ENCODE measurements around the gene OLFML2B. TPM values are rescaled to one million over a fixed set of nuclear protein-coding genes. Genes with fewer than 3 reads are reported as not detected.

The OLFML2B gene
- total and polyA plus RNA-seq, 2 of the 13 experiments (the other 11 are each of a cell fraction or from before 2014, with no cell fraction given), result not detected

DNA sequence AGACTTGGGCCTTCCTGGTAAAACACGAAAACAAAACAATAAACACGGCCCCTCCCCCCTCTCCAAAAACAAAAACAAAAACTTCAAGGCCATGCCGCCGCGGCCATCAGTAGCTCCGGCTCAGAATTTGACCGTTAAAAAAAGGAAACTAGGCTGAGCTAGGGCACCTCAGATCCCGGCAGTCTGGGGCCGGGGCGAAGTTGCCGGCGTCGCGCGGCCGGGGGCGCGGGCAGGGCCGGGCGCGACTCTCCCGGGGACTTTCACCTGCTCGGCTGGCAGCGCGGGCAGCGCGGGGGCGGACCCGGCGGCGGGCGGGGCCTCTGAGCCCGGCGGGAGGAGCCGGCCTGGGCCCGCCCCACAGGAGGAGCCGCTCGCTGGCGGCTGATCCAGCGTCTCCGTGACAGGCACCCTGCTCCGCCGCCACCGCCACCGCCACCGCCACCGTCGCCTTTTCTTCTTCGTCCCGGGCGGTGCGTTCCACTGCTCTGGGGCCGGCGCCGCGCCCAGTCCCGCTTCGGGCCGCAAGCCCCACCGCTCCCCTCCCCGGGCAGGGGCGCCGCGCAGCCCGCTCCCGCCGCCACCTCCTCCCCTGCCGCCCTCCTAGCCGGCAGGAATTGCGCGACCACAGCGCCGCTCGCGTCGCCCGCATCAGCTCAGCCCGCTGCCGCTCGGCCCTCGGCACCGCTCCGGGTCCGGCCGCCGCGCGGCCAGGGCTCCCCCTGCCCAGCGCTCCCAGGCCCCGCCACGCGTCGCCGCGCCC, 45.8 kb upstream of the OLFML2B start, which contains the start of gene NOS1AP (continued):
- TF ChIP-seq HMGXB3 (CRISPR knock-in tag; IDR thresholded peaks at IDR 0.05; ENCODE audit: borderline replicate concordance) (no peak), ZNF878 (CRISPR knock-in tag; IDR thresholded peaks at IDR 0.05) (no peak), KAT7 (CRISPR knock-in tag; IDR thresholded peaks at IDR 0.05; ENCODE audit: borderline replicate concordance) (0 out of 2 replicates have a peak, but pooled peaks have one; percentile 9), HMG20A (CRISPR knock-in tag; IDR thresholded peaks at IDR 0.05; ENCODE audit: borderline replicate concordance) (0 out of 2 replicates have a peak, but pooled peaks have one; percentile 13), ZNF33B (CRISPR knock-in tag; IDR thresholded peaks at IDR 0.05) (no peak), ZNF607 (CRISPR knock-in tag; IDR thresholded peaks at IDR 0.05; ENCODE audit: borderline replicate concordance) (peak; percentile 64), ZNF770 (CRISPR knock-in tag; IDR thresholded peaks at IDR 0.05) (no peak; the same call in 1 of the 2 replicates), ETV6 (CRISPR knock-in tag; conservative IDR thresholded peaks at IDR 0.05) (no peak), THAP7 (CRISPR knock-in tag; IDR thresholded peaks at IDR 0.05) (no peak), AFF4 (CRISPR knock-in tag; IDR thresholded peaks at IDR 0.05) (no peak), PITX1 (CRISPR knock-in tag; IDR thresholded peaks at IDR 0.05) (no peak), SIN3B (IDR thresholded peaks at IDR 0.05; ENCODE audit: low read length) (no peak), NFIB (CRISPR knock-in tag; IDR thresholded peaks at IDR 0.05; ENCODE audit: borderline replicate concordance) (no peak), ZNF556 (CRISPR knock-in tag; IDR thresholded peaks at IDR 0.05; ENCODE audit: borderline replicate concordance) (no peak; the same call in 1 of the 2 replicates), ZNF713 (CRISPR knock-in tag; IDR thresholded peaks at IDR 0.05) (no peak), EEA1 (CRISPR knock-in tag; IDR thresholded peaks at IDR 0.05; ENCODE audit: borderline replicate concordance) (peak; percentile 30; the same call in 1 of the 2 replicates), SRSF4 (IDR thresholded peaks at IDR 0.05; ENCODE audit: low read depth, low read length, poor library complexity, severe bottlenecking) (no peak), ADNP (CRISPR knock-in tag; IDR thresholded peaks at IDR 0.05) (no peak)
